Lower leg skin (tissue), 3 donors: ENCODE data around the gene ZFP62.

ENCODE experiments used
- CTCF ChIP-seq, 3 donors: fragments of 450-650 bp; IDR thresholded peaks; one replicate each; pipeline ENCODE4 v1.5.1; 2016; ENCODE audit warnings: antibody characterized with exemption in 3 of 3, mild to moderate bottlenecking in 3 of 3, moderate library complexity in 2 of 3
- POLR2A ChIP-seq, 2 donors: fragments of 450-650 bp; IDR thresholded peaks; one replicate each; pipeline ENCODE4 v1.6.1; 2016 to 2017; ENCODE audit warnings: antibody characterized with exemption in 2 of 2, mild to moderate bottlenecking in 1 of 2, moderate library complexity in 1 of 2

- TF ChIP-seq POLR2A (IDR thresholded peaks at IDR 0.05) = no peak
- TF ChIP-seq CTCF (IDR thresholded peaks at IDR 0.05) = no peak
These were observed 5.9 kb upstream of the ZFP62 start for GRCh38 chr5:180866985-180867384.
